ENCODE data around the gene C1QTNF8. TPM values are rescaled to one million over a fixed set of nuclear protein-coding genes. Genes with fewer than 3 reads are reported as not detected.

The C1QTNF8 gene
- total RNA-seq, 1 experiment from 2014 or later = not detected

GRCh38 chr16:1081734-1082265 is 14.2 kb downstream of the C1QTNF8 start:
- intact Hi-C loops (cut with micrococcal nuclease; ENCODE audit: unreplicated experiment) = no loop called here
- Histone ChIP-seq H2AFZ (no peak overlapping the region), H4K20me1 (ENCODE audit: insufficient read depth) (no peaks in the 10 kb centered on the region), H3K79me2 (ENCODE audit: low read depth) (no peaks in the 10 kb centered on the region), H3K9me2 (ENCODE audit: insufficient read depth) (no peaks in the 10 kb centered on the region), H3K36me3 (ENCODE audit: low read depth) (no peaks in the 10 kb centered on the region), H3K27me3 (ENCODE audit: insufficient read depth, low read depth) (peaks cover 65% of the 10 kb centered on the region), H3F3A (ENCODE audit: insufficient read depth, low read depth) (no peaks in the 10 kb centered on the region), H3K27ac (no peak overlapping the region), H3K4me3 (no peak overlapping the region), H3K4me1 (replicated peaks; ENCODE audit: insufficient read depth) (peaks cover 17% of the 10 kb centered on the region; the same call in 1 of the 2 replicates), H3K4me2 (no peak overlapping the region), H3K9me3 (ENCODE audit: insufficient read depth, low read depth) (no peaks in the 10 kb centered on the region)
- DNase-seq = no peak
- ChIA-PET CTCF (no interaction called here), POLR2A (ENCODE audit: unreplicated experiment) (interaction anchor here (0.7 kb wide), 1 partner anchor 374 kb away, joined by 4 read pairs; no protein-coding TSS in a partner anchor)
- no TSS peak for BruUV-seq (replicated peaks)
- TF ChIP-seq CTCF (conservative IDR thresholded peaks at IDR 0.05) = no peak
- no peak for TF ChIP-seq EZH2 (IDR thresholded peaks at IDR 0.05; ENCODE audit: low read depth)

DNA sequence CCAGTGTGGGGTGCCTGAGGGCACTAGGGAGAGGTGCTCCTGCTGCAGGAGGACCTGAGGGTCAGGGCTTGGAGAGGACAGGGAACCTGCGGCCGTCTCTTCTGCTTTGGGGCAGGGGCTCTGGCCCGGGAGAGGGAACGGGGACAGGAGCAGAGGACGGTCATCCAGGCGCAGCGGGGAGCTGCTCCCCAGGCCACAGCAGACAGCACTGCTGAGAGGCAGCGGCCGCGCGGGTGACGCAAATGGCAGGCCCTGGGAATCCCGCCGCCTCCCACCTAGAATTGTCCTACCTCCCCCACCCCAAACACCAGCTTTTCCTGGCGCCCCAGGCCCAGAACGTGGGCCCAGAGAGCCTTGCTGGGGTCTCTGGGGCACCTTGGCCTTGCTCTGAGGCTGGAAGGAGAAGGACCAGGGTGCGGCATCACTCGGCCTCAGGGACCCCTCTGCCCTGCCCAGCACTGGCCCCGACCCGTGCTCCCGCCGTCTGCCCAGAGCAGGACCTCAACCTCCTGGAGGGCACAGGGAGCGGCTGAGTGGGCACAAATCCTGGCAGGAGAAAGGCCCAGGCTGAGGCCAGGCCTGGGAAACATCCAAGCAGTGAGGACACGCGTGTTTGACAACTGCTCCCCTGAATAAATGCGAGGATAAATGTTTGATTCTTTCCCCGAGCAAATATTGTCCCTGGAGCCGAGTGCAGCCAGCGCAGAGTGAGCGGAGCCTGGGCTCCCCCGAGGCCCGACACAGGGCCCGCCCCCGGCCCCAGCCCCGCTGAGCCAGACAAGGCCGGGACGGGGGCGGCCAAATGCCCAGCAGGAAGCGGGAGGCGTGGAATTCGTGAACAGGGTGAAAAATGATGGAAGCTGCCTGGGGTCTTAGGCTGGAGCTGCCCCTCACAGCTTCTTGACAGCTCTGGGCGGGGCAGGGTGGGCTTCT is 15.0 kb downstream of the C1QTNF8 start:
- no peak overlapping the region for H3K27ac ChIP-seq
- H3K4me3 ChIP-seq = no peak overlapping the region
- POLR2A ChIA-PET (ENCODE audit: unreplicated experiment) = no interaction called here

More for the DNA sequence above, 15.0 kb downstream of the C1QTNF8 start:
- Histone ChIP-seq H3K9me3 (ENCODE audit: insufficient read depth, low read depth) (no peaks in the 10 kb centered on the region), H3K4me2 (no peak overlapping the region), H3F3A (ENCODE audit: insufficient read depth, low read depth) (no peaks in the 10 kb centered on the region), H3K4me1 (replicated peaks; ENCODE audit: insufficient read depth) (peaks cover 17% of the 10 kb centered on the region; the same call in 1 of the 2 replicates), H3K36me3 (ENCODE audit: low read depth) (no peaks in the 10 kb centered on the region), H2AFZ (no peak overlapping the region), H4K20me1 (ENCODE audit: insufficient read depth) (no peaks in the 10 kb centered on the region), H3K27me3 (ENCODE audit: insufficient read depth, low read depth) (peaks cover 65% of the 10 kb centered on the region), H3K79me2 (ENCODE audit: low read depth) (no peaks in the 10 kb centered on the region), H3K9me2 (ENCODE audit: insufficient read depth) (no peaks in the 10 kb centered on the region)
- no peak for DNase-seq
- no TSS peak for BruUV-seq (replicated peaks)
- intact Hi-C loops (cut with micrococcal nuclease; ENCODE audit: unreplicated experiment) = no loop called here
- TF ChIP-seq CTCF (conservative IDR thresholded peaks at IDR 0.05) (no peak), EZH2 (IDR thresholded peaks at IDR 0.05; ENCODE audit: low read depth) (no peak)
- CTCF ChIA-PET = no interaction called here

Measured in PC-9 (cell line).